Measurements from ENCODE around the gene PTPRT. TPM values are rescaled to one million over a fixed set of nuclear protein-coding genes. Genes with fewer than 3 reads are reported as not detected.

Gene PTPRT
- polyA plus RNA-seq, 1 of the 3 experiments (the other 2 are of a cell fraction): not detected

- Histone ChIP-seq H2AFZ (ENCODE audit: low read depth) (no peak overlapping the region), H3K9me3 (no peaks in the 10 kb centered on the region), H3K4me1 (ENCODE audit: control insufficient read depth in 1 of 2, insufficient read depth in 2 of 2, low read depth in 1 of 2, low read length in 1 of 2) (no peaks in the 10 kb centered on the region), H3K27ac (ENCODE audit: low read depth in 2 of 2, low read length in 1 of 2) (no peak overlapping the region), H3K27me3 (ENCODE audit: insufficient read depth) (no peaks in the 10 kb centered on the region), H3K9me2 (no peaks in the 10 kb centered on the region), H3K9ac (no peak overlapping the region), H3K79me2 (ENCODE audit: insufficient read depth) (no peaks in the 10 kb centered on the region), H3K4me3 (ENCODE audit: low read depth in 2 of 2, low read length in 1 of 2) (no peak overlapping the region), H3F3A (replicated peaks; ENCODE audit: insufficient read depth) (no peaks in the 10 kb centered on the region), H4K20me1 (ENCODE audit: insufficient read depth) (no peaks in the 10 kb centered on the region), H3K4me2 (no peak overlapping the region), H3K36me3 (replicated peaks in 1 of 2; ENCODE audit: control insufficient read depth in 1 of 2, insufficient read depth in 2 of 2, low read length in 1 of 2) (no peaks in the 10 kb centered on the region)
- TF ChIP-seq MXI1 (IDR thresholded peaks at IDR 0.05; ENCODE audit: low read depth, low read length) (no peak), SIN3A (IDR thresholded peaks at IDR 0.05; ENCODE audit: borderline replicate concordance, low read depth, low read length) (no peak), NFIC (IDR thresholded peaks at IDR 0.05; ENCODE audit: borderline replicate concordance) (no peak), NRF1 (IDR thresholded peaks at IDR 0.05; ENCODE audit: low read depth, low read length) (no peak), USF2 (IDR thresholded peaks at IDR 0.05; ENCODE audit: borderline replicate concordance, low read depth, low read length) (no peak), MEF2A (IDR thresholded peaks at IDR 0.05; ENCODE audit: borderline replicate concordance, low read depth) (no peak)
- TF ChIP-seq, protein P1, sequence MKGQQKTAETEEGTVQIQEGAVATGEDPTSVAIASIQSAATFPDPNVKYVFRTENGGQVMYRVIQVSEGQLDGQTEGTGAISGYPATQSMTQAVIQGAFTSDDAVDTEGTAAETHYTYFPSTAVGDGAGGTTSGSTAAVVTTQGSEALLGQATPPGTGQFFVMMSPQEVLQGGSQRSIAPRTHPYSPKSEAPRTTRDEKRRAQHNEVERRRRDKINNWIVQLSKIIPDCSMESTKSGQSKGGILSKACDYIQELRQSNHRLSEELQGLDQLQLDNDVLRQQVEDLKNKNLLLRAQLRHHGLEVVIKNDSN (IDR thresholded peaks at IDR 0.05; ENCODE audit: borderline replicate concordance, low read depth): no peak
- TF ChIP-seq, protein P2, sequence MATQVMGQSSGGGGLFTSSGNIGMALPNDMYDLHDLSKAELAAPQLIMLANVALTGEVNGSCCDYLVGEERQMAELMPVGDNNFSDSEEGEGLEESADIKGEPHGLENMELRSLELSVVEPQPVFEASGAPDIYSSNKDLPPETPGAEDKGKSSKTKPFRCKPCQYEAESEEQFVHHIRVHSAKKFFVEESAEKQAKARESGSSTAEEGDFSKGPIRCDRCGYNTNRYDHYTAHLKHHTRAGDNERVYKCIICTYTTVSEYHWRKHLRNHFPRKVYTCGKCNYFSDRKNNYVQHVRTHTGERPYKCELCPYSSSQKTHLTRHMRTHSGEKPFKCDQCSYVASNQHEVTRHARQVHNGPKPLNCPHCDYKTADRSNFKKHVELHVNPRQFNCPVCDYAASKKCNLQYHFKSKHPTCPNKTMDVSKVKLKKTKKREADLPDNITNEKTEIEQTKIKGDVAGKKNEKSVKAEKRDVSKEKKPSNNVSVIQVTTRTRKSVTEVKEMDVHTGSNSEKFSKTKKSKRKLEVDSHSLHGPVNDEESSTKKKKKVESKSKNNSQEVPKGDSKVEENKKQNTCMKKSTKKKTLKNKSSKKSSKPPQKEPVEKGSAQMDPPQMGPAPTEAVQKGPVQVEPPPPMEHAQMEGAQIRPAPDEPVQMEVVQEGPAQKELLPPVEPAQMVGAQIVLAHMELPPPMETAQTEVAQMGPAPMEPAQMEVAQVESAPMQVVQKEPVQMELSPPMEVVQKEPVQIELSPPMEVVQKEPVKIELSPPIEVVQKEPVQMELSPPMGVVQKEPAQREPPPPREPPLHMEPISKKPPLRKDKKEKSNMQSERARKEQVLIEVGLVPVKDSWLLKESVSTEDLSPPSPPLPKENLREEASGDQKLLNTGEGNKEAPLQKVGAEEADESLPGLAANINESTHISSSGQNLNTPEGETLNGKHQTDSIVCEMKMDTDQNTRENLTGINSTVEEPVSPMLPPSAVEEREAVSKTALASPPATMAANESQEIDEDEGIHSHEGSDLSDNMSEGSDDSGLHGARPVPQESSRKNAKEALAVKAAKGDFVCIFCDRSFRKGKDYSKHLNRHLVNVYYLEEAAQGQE (IDR thresholded peaks at IDR 0.05; ENCODE audit: low read depth, low read length): no peak
- ChIA-PET POLR2A (no interaction called here), CTCF (interaction anchor here (0.6 to 2.1 kb wide), 2 partner anchors 14 to 325 kb away, joined by 4 to 8 read pairs; no protein-coding TSS in a partner anchor)
- WGBS (ENCODE audit: low lambda C conversion rate): 58% methylated on average over 3 of the region's 5 CpGs
- no peak for DNase-seq
These were observed 644.8 kb downstream of the PTPRT start for GRCh38 chr20:42544926-42545325.

GRCh38 chr20:42532831-42533230 is 656.9 kb downstream of the PTPRT start:
- Histone ChIP-seq H3K4me2 (no peak overlapping the region), H3K27ac (ENCODE audit: low read depth in 2 of 2, low read length in 1 of 2) (no peak overlapping the region), H3K9ac (no peak overlapping the region), H3F3A (replicated peaks; ENCODE audit: insufficient read depth) (no peaks in the 10 kb centered on the region), H3K4me1 (ENCODE audit: control insufficient read depth in 1 of 2, insufficient read depth in 2 of 2, low read depth in 1 of 2, low read length in 1 of 2) (peaks cover 0 to 3% of the 10 kb centered on the region in 2 experiments; a peak in 1 of 4 replicates), H3K9me2 (no peaks in the 10 kb centered on the region), H3K27me3 (ENCODE audit: insufficient read depth) (no peaks in the 10 kb centered on the region), H3K79me2 (ENCODE audit: insufficient read depth) (no peaks in the 10 kb centered on the region), H2AFZ (ENCODE audit: low read depth) (no peak overlapping the region), H3K4me3 (ENCODE audit: low read depth in 2 of 2, low read length in 1 of 2) (no peak overlapping the region), H4K20me1 (ENCODE audit: insufficient read depth) (no peaks in the 10 kb centered on the region), H3K36me3 (replicated peaks in 1 of 2; ENCODE audit: control insufficient read depth in 1 of 2, insufficient read depth in 2 of 2, low read length in 1 of 2) (no peaks in the 10 kb centered on the region), H3K9me3 (no peaks in the 10 kb centered on the region)
- no peak for TF ChIP-seq ELF1 (IDR thresholded peaks at IDR 0.05)
- TF ChIP-seq GABPA (IDR thresholded peaks at IDR 0.05; ENCODE audit: low read depth): no peak
- TF ChIP-seq YY1 (IDR thresholded peaks at IDR 0.05; ENCODE audit: low read depth): no peak
- no peak for TF ChIP-seq TCF12 (IDR thresholded peaks at IDR 0.05)
- no peak for TF ChIP-seq MEF2A (IDR thresholded peaks at IDR 0.05; ENCODE audit: borderline replicate concordance, low read depth)
- TF ChIP-seq ZBTB33 (IDR thresholded peaks at IDR 0.05; ENCODE audit: borderline replicate concordance, low read depth): no peak
- no peak for TF ChIP-seq USF2 (IDR thresholded peaks at IDR 0.05; ENCODE audit: borderline replicate concordance, low read depth, low read length)
- no peak for TF ChIP-seq MXI1 (IDR thresholded peaks at IDR 0.05; ENCODE audit: low read depth, low read length)
- no peak for TF ChIP-seq JUND (IDR thresholded peaks at IDR 0.05)
- CTCF ChIA-PET: interaction anchor here (1.1 to 4.0 kb wide), 4 partner anchors 506 to 798 kb away, joined by 3 to 16 read pairs (median 5); no protein-coding TSS in a partner anchor
- POLR2A ChIA-PET: no interaction called here
- WGBS (ENCODE audit: low lambda C conversion rate): 25% methylated on average over 8 of the region's 9 CpGs
- no peak for DNase-seq

Data from SK-N-SH (cell line).